GM19397 (cell line): ENCODE data around the gene CDIPT.

ENCODE experiments used
- ATAC-seq: cut with Tn5 transposase; IDR thresholded peaks from one replicate; pipeline ENCODE4 v1.9.1; 2021; ENCODE audit warnings: mild to moderate bottlenecking, moderate library complexity; ENCODE audit not compliant: unreplicated experiment

Gene CDIPT

GRCh38 chr16:29811896-29812665 is 50.9 kb downstream of the CDIPT start, which contains the start of gene PRRT2:
Gene PRRT2 (plus strand): TSS chr16:29812193. CDS start chr16:29813055, 862 bp downstream.
- ATAC-seq: no peak

- no peak for ATAC-seq
Measured at GRCh38 chr16:29811170-29811895, 51.7 kb downstream of the CDIPT start.

DNA sequence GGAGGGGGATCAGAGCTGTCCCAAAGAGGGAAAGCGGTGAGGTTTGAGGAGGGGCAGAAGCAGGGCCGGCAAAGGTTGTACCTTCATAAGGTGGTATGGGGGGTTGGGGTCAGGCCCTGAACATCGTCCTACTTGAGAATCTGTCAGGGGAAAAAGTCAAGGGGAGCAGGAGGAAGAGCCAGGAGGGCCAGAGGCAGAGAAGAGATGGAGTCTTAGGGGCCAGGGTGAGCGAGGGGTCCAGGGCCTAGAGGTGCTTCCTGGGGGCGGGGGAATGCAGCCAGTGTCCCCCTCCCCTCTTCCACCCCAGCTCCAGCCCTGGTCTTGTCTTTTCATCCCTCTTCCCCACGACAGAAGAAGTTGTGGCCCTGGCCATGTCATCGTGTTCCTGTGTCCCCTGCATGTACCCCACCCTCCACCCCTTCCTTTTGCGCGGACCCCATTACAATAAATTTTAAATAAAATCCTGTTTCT is 52.3 kb downstream of the CDIPT start:
- ATAC-seq: no peak

DNA sequence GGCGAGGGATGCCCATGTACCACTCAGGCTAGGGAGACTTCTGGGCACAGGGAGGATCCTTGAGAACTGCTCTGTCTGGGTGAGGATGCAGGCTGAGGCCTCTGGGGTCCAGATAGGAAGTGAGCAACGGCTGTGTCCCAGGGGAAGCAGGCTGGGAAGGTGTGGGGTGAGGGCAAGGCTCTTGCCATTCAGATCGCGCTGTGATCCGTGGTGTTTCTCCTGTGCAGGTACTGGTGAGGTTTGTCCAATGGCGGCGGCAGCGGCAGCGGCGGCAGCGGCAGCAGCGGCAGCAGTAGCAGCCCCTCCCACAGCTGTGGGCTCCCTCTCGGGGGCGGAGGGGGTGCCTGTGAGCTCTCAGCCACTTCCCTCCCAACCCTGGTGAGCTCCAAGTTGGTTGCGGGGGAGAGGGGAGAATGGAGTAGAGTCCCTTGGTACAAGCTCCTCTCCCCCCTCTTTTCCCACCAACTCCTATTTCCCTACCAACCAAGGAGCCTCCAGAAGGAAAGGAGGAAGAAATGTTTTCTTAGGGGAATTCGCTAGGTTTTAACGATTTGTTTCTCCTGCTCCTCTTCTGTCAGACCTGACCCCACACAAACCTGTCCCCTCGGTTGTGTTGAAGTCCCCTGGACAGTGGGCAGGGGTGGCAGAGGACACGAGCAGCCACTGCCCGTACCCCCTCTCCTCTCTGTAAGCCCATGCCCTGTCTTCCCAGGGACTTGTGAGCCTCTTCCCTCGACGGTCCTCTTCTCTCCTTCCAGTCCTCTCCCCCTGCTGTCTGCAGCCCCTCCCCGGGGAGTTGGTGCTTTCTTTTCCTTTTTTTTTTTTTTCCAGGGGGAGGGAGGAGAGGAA is 53.0 kb downstream of the CDIPT start:
- ATAC-seq: no peak

DNA sequence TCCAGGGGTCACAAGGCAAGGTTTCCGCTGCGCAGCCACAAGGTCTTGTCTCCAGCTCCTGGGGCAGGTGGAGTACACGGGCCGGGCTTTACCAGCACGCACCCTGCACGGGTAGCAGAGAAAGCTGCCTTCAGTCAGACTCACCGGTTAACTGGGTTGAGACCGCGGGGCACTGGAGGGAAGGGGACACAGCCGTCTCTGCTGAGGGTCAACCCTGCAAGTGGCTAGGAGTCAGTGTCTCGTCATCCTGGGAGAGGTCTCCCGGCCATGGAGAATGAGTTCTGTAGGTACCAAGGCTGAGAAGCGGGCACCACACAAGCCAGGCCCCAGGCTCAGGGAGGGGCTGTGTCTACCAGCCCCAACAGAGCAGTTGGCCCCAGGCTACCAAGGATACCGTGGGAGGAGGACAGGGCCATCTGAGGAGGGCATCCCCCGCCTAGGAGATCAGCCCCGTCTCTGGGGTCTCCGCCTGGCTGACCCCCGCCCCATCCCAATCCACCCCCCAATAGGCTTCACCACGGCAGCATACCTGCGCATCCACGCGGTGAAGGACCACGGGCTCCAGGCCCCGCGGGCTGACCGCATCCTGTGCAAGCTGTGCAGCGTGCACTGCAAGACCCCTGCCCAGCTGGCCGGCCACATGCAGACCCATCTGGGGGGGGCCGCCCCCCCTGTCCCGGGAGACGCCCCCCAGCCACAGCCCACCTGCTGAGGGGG is 53.8 kb downstream of the CDIPT start:
- ATAC-seq: no peak
